ENCODE results near the gene LAD1.

Gene LAD1

DNA sequence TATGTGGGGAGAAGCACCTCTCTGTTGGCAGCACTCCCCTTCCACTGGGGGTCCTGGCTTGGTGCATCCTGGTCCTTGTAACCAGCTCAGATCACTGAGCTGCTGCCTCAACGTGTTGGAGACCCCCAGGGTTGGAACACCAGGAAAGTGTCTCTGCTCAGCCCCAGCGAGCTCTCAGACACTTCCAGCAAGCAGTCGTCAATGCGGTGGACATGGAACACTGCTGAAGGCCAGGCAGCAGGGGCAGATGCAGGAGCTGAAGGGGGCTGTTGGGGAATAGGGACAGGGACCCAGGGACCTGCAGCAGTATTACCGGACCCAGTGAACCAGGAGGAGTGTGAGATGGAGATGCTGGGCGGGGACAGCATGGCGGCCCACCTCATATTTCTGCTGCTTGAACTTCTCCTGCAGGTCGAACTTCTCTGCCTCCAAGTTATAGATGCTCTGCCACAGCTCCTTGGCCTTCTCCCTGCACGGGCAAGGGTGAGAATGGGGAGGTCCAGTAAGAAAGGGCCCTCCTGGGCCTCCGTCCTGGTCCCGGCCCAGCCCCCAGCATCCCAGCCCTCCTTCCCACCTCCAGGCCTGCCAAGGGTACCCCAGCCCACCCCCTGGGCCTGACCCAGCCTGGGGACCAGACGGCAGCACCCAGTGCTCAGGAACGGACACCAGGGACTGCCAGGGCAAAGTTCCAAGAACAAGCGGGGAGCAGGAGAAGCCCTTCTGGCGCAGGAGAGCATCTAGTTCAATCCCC, 38.0 kb downstream of the LAD1 start:
- DNase-seq, result no peak

DNA sequence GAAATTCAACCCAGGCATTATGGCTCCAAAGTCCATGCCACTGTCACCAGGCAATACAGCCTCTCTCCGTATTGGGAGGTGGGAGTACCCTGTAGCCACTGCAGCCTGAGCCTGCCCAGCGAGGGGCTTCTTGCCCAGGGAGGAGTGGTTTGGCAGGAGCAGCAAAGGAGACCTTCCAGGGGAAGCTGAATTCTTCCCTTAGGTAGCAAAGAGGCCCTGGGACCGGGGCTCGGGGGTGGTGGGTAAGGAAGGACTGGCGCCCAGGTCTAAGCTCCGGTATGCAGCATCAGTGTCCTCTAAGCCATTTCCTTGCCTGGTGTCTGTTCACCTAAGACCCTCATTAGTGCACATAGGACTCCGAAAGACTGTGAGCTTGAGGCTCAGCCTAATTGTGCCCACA, 38.6 kb downstream of the LAD1 start:
- no peak for DNase-seq

DNA sequence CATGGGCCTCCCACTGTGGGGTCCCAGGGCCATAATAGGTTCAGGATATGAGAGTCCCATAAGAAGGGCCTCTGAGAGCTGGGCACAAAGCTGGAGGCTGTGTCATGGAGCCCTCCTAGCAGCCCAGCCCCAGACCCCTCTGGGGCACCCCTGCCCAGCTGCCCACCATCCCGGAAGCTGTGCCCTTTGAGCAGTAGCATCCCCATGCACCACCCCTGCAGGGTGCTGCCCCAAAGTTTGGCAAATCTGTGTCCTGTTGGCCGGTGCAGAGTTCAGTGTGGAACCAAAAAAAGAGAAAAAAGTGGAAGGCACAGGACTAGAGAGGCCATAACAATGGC, 39.3 kb downstream of the LAD1 start:
- DNase-seq, result no peak

DNA sequence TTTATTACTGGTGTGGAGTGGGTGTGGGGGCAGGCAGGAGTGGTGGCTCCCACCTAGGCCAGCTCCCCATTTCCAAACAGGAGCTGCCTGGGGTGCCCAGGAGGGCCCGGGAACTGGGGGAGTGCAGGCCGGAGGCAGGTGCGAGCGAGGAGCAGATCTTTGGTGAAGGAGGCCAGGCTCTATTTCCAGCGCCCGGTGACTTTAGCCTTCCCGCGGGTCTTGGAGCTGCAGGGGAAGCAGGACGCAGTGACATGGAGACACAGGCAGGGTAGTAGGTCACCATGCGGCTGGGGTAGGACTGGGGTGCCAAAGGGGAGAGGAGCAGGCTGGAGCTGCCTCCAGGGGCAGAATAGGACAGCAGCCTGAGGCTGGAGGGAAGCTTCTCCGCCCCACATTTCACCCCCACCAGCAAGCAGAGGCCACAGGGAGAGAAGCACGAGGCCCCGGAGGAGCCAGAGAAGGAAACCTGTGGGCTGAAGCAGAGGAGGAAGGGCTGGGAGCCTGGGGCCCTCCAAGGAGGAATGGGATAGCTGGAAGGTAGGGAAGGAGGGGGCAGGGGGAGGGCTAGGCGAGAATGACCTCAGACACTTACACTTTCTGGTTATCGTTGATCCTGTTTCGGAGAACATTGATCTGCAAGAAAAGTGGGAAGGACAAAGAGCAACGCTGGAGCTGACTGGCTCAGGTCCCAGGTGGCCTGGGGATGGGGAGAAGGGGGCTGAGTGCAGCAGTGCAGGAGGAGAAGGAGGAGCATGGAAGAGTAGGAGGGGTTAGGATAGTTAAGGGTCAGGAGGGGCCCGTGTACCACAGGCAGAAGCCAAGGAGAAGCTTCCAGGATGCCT, 39.9 kb downstream of the LAD1 start:
- no peak for DNase-seq

DNA sequence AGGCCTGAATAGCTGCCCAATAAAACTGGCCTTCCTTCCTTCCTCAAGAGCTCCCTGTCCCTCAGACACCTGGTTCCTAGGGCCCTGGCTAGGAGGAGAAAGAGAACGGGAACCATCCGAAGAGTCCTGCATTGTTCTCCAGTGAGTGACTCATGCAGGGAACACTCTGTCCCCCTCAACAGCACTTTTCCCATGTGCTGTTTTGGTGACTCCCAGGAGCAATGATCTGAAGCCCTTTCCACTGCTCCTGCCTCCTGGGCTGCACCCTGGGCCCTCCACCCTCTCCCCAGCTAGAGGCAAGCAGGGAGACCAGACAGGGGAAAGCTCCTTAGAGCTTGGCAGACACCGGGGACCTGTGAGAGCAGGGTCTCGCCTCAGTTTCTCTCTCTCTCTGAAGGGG, 40.5 kb downstream of the LAD1 start:
- no peak for DNase-seq

DNA sequence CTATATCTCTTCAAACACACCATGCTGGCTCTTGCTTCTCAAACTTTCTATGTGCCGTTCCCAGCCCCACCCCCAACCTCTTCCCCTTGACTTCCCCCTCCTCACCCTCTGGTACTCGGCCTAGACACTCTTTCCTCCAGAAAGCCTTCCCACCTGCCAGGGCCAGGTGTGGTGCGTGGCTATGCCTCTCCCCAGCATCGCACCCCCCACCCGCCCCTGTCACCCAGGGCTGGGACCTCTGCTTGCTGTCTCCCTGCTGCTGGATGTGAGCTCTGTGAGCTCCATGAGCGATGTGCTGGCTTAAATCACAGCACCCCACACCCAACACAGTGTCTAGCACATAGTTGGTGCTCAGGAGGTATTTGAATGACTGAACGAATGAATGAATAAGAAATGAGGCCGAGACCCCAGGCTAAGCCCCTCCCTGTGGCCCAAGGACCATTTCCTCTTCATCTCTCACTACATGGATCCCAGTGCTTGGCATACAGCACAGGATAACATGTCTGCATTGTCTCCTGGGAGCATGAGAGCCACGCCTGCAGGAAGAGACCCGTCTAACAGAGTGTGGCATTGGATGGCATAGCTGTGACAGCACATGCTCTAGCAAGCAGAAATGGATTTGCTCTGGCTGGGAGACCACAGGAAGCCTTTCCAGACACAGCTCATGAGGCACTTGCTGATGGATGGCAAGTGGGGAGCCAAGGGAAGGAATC, 41.3 kb downstream of the LAD1 start:
- DNase-seq, result no peak

DNA sequence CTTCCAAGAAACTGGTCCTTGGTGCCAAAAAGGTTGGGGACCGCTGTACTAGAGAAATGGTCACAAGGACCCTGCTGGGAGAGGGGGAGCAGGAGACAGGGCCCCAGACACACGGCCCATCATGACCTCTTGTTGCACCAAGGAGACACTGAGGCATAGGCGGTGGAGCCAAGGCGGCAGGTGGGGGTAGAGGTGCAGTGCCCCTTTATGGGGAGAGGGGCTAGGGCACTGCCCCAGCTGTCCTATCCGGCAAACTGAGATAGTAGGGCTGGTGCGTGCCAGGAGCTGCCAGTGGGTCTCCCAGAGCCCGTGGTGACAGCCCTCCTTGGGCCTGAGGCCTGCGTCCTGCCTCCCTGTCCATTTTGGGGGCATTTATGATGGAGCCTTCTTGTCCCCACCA, 41.9 kb downstream of the LAD1 start:
- DNase-seq, result no peak

DNA sequence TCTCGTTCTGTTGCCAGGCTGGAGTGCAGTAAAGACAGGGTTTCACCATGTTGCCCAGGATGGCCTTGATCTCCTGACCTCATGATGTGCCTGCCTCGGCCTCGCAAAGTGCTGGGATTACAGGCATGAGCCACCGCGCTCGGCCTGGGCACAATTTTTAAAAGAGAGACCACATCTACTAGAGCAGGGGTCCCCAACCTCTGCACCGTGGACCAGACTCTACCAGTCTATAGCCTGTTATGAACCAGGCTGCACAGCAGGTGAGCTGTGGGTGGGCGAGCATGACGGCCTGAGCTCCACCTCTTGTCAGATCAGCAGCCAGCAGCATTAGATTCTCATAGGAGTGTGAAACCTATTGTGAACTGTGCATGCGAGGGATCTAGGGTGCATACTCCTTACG, 42.4 kb downstream of the LAD1 start:
- no peak for DNase-seq

DNA sequence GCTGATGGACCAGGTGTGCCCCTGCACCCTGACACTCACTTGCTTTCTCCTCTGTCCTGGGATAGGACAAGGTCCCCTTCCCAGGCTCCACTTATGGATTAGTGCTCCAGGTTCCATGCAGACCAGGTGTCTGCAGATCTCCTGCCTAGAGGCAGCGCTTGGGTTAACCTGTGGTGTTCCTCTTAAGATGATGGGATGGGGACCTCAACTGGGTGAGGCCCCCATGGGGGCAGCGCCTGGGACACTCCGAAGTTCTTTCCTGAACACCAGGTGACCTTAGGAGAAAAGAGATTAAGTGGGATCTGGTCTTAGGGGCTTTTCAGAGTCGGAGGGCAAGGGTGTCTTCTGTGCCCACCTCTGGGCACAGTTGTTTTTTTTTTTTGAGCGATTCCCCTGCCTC, 42.9 kb downstream of the LAD1 start:
- no peak for DNase-seq

DNA sequence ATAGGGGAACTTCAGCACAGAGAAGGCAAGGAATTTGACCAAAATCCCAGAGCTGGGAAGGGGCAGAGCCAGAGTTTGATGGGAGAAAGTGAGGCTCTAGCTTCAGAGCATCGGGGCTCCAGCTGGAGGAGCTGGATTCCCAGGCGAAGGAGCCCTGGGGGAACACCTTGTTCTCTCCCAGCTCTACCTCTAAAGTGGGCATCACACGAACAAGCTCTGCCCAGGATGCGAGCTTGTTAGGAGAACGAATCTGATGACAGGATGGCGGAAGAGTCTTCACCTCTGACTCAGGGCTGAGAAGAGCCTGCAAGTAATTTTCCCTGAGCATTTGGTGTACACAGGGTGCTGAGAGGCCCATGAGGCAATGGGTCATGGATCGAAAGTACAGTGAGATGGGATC, 43.7 kb downstream of the LAD1 start:
- no peak for DNase-seq

DNA sequence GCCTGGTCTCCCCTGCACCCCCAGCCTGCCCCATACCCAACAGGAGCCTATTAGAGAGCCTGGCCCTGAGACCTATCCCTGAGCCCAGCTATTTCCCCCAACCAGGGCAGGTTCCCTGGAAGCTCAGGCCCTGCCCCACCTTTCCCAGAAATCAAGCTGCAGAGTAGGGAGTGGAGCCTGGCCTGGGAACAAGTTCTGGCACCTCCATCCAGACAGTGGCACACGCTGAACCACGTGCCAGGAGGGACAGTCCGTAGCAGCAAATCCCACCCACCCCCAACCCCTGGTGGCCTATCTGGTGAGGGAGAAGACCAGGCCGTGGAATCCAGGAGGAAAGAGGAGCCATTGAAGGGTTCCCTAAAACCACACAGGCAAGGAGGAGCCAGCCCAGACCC, 44.2 kb downstream of the LAD1 start:
- DNase-seq, result no peak

DNA sequence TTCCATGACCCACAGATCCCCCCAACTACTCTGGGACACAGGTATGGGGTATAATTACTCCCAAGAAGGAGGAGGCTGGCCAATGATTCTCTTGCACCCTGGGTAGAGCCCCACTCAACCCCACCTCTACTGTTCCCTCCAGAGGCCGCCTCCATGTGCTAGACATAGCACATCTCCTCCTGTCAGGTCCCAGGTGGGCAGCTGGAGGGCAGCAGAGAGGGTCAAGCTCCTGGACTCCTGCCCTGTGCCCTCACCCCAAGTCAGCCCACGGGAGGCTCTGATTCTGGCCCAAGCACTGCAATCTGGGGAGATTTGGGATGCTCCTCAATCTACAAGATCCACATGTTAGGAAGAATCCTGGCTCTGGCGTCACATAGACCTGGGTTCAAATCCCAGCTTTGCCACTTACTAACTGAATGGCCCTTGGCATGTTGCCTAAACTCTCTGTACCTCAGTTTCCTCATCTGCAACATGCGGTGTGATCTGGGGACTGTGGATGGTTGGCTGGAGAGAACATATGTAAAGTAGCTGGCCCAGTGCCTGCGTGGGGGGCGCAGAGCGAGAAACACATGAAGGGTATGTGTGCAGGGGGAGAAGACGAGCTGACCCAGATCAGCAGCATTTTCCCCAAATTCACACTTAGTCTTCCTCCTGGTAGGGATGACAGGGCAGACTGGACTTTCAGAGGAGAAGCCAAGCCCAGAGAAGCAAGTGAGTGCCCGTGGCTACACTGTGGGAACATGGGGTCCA, 44.8 kb downstream of the LAD1 start:
- no peak for DNase-seq

DNA sequence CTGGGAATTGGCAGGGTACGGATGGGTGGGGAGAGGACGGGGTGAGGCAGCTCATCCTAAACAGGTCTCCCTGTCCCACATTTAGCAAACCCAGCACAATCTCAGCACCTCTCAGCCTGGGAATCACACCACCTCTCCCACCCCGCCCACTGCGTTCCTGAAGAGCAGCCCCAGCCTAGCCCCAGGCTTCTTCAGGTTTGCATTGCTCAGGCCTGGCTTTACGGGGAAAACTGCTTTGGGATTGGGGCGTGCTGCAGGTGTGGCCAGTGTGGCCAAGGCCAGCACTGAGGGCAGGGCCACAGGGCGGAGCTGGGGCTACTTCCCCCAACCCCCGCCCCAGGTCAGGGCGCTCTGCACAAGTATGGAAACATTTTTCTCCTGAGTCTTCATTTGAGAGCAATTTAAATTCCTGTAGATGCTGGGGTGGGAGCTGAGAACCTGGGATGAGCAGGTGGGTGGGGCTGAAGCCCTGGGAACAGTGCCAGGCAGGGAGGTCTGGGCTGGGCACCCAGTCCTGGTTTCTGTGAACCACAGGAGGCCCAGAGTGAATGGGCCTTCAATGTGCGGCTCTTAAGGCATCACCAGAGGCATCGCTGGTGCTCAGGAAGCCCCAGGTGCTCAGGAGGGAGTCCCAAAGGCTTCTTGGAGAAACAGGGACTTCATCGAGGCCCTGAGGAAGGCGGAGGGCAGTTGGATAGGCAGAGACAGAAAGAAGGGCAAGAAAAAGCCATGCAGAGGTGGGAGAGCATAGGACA, 45.8 kb downstream of the LAD1 start:
- DNase-seq, result no peak

DNA sequence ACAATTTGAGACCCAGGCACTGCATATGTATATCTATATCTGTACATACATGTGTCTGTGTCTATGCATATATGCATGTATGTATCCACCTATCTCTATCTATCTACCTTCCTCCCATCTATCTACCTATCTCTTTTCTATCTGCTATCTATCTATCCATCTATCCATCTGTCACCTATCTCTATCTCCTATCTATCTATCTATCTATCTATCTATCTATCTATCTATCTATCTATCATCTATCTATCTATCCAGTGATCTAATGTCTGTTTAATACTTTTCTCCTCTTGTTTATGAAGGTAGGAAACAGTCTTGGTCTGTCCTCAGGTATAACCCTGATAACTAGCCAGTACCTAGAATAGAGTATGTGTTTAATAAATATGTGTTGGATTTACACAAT, 47.5 kb downstream of the LAD1 start:
- DNase-seq, result no peak

DNA sequence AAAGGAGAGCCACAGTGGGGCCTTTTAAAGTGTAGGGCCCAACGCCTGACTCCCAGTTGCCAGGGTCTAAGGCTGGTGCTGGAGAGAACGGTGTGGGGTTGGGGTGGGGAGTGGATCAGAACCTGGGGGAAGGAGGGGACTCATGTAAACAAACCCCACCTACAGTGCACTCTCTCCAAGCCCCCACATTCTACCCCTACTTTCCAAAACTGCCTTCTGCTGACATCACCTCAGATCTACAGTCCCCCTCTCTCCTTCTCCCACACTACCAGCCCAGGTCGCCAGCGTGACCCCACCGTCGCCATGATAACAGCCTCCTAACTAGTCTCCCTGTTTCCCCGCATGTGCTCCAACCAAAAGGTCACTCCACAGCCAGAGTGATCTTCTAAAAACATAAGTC, 48.2 kb downstream of the LAD1 start:
- no peak for DNase-seq

DNA sequence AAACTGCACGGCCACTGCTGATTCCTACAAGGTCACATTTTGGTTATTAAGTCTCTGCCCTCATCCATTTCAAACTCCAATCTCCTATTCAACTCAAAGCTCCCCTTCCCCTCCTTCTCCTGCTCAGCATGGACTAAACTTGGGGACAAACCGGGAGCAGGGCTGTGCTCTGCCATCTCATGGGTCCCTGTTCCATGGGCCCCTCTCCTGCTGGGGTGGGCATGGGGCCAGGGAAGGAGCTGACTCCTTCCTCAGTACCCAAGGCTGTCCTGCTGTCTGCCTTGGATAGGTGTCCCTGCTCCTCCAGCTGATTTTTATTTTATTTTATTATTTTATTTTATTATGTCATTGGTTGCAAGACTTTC, 48.8 kb downstream of the LAD1 start:
- no peak for DNase-seq

DNA sequence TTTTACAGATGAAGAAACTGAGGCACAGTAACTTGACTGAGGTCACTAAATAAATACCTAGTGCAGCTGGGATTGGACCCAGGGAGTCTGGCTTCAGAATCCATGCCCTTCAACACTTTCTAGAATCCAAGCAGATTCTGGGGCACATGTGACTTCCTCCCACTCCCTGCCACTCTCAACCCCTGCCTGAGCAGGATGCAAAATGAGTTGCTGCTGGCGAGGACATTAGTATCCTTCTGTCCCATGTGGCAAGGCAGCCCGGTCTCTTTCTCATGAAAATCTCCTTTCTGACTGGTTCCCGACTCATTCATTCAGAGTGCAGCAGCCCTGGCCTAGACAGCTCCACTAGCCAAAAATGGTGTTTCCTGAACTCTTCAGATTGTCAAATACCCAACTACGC, 50.0 kb downstream of the LAD1 start:
- no peak for DNase-seq

DNA sequence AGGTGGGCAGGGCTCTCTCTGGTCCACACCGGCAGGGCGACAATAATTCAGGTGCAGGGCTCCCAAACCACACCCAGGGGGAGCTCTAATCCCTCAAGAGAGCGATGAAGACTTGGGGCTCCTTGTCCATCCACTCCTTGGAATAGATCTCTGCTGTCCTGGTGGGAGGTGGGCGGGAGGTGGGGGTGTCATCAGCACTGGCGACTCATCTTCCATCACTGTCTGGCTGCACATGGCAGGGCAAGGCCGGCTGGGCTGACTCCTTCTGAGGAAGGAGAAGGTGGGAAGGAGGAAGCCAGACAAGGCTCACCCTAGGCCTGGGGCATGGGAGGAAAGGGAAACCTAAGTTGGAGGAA, 50.9 kb downstream of the LAD1 start:
- DNase-seq, result peak; percentile 1

DNA sequence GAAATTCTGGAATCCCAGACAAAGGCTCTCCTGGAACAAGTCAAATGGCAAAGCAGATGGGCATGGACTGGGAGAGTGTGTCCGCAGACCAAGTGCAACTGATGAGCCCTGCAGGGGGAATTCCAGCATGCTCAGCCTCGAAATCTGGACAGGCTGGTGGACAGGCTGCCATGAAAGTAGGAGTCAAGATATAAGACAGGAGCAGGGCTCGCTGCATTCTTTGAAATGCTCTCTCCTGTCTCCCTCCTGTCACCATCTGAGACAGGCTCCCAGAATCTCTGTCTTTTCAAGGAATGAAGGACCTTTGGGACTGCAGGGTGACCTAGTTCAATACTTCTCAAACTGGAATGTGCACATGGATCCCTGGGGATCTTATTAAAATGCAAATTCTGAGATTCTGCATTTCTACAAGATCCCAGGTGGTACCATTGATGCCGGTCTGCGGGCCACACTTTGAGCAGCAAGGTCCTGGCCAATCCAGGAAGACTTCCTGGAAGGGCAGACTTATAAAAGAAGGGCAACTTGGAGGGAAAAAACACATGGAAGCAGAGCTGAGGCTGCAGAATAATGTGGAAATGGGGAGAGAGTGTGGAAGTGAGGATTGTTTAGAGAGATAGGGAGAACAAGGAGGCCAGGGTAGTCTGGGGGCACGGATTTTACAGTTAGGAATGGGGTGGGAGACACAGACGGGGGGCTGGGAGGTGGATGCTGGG, 51.5 kb downstream of the LAD1 start:
- DNase-seq, result no peak

DNA sequence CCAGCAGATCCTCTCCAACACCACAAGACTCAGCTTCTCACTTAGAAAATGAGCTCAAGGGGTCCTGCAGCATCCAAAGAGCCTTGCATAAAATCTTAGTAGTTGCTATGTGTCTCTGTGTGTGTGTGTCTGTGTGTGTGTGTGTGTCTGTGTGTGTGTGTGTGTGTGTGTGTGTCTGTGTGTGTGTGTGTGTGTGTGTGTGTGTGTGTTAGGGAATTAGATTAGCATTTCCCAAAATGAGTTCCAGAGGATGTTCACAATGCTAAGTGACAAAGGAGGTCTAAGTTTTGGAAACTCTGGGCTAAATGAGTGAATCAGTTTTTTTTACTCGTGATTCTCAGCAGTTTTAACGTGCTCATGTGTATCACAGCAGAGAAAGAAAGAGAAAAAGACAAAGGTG, 52.1 kb downstream of the LAD1 start:
- no peak for DNase-seq

DNA sequence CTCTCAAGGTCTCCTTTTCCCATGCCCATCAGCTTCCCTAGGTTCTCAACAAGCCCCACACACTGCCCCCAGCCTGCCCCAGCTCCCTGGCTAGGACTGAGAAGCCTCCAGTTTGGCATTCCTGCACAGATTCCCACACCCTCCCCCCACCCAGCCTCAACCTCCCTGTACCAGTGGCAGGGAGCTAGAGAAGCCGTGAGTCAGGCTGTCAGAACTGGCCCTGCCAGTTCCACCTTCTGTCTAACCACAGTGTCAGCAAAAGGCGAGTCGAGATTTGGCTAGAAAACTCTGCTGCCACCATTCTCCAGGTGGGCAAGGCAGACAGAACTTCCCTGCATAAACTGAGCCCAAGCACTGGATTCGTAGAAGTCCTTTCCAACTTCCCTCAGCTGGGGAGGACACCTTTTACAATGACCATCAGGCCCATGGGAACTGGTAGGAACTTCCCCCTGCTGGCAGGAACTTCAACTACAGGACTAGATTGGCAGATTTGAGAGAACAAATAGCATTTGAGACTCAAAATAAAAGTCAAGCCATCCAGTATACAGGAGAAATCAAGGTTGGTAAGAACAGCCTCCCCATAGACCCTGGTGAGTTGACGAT, 52.7 kb downstream of the LAD1 start:
- peak; percentile 26 for DNase-seq

DNA sequence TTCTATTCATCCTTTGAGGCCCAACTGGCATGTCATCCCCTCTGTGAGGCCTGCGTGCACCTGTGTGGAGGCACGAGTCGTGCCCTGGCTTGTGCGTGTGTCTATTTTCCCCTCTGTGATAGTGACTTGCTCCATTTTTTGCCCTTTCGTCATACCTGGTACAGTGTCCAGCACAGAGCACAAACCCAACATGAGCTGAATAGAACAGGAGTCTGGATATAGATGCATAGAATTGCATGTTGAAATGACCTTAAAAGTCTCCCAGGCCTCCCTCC, 54.1 kb downstream of the LAD1 start:
- no peak for DNase-seq

All from NCI-H774 (cell line).